A549 (cell line): Measurements from ENCODE around the gene SYTL3. TPM values are rescaled to one million over a fixed set of nuclear protein-coding genes. Genes with fewer than 3 reads are reported as not detected.

ENCODE experiments used
- ATAC-seq, 2 experiments: fragments of 200-7000 bp in 1 of 2; fragments of >200 bp in 1 of 2; cut with Nextera tagmentation in 1 of 2; cut with Tn5 transposase in 1 of 2; 3 replicates each; pipeline versions ENCODE4 v1.8.0 to v1.9.1; 2018 to 2020; ENCODE audit warnings: mild to moderate bottlenecking in 1 of 2, moderate library complexity in 1 of 2
- CTCF ChIA-PET: fragments of 300-600 bp; sonication (Branson Sonifier 250); formaldehyde crosslinking; extraction: SDS; loops from one replicate; lab custom pipeline; 2021; ENCODE audit warnings: antibody characterized with exemption, inconsistent platforms; lab: Yijun Ruan, JAX
- POLR2A ChIA-PET: fragments of 350-600 bp; formaldehyde crosslinking; extraction: SDS; loops from one replicate; lab custom pipeline; 2021; ENCODE audit warnings: antibody characterized with exemption, inconsistent platforms; lab: Yijun Ruan, JAX
- DNase-seq, 2 experiments: peaks; one replicate each; pipeline versions ENCODE4 v3.0.0 to v3.0.0-alpha.2; 2011 to 2016; ENCODE audit warnings: low read depth in 1 of 2, low spot score in 1 of 2
- FAIRE-seq: peaks from 2 replicates; lab custom pipeline; 2011; peaks lifted over from hg19 to GRCh38; lab: Jason Lieb, UNC
- H3K27ac ChIP-seq, 2 experiments: fragments of >200 bp; sonication (Bioruptor Twin); formaldehyde crosslinking; 3 replicates each; pipeline ENCODE4 v1.5.1; 2016 to 2017
- H3K4me1 ChIP-seq: fragments of >200 bp; sonication (Bioruptor Twin); formaldehyde crosslinking; 3 replicates; pipeline ENCODE4 v1.6.1; 2016
- H3K4me2 ChIP-seq: fragments of >200 bp; sonication (Bioruptor Twin); formaldehyde crosslinking; 3 replicates; pipeline ENCODE4 v1.6.1; 2016
- H3K4me3 ChIP-seq: fragments of >200 bp; sonication (Bioruptor Twin); formaldehyde crosslinking; 3 replicates; pipeline ENCODE4 v1.5.1; 2016
- H3K9me3 ChIP-seq: fragments of >200 bp; sonication (Bioruptor Twin); formaldehyde crosslinking; 3 replicates; pipeline ENCODE4 v1.6.1; 2016
- ATOH8 ChIP-seq: fragments of 250-450 bp; sonication (Bioruptor Pico); IDR thresholded peaks from 2 replicates; pipeline ENCODE4 v1.5.0; 2020; ENCODE audit warnings: low read depth, mild to moderate bottlenecking, moderate library complexity
- CBX8 ChIP-seq: fragments of 200-600 bp; sonication (generic); IDR thresholded peaks from 2 replicates; pipeline ENCODE4 v1.6.1; 2016
- CEBPB ChIP-seq, 2 experiments: fragments of >200 bp in 1 of 2; sonication (Bioruptor Twin) in 1 of 2; formaldehyde crosslinking in 1 of 2; IDR thresholded peaks; 2 replicates each; pipeline ENCODE4 v1.6.1; 2012 to 2016
- EHF ChIP-seq: fragments of 250-450 bp; sonication (Bioruptor Pico); IDR thresholded peaks from 2 replicates; pipeline ENCODE4 v1.5.0; 2020; ENCODE audit warnings: mild to moderate bottlenecking
- ESRRA ChIP-seq: fragments of 150-350 bp; IDR thresholded peaks from 2 replicates; pipeline ENCODE4 v1.6.1; 2014; ENCODE audit warnings: mild to moderate bottlenecking, low read length, borderline replicate concordance
- FOSL2 ChIP-seq, 2 experiments: fragments of 450-650 bp in 1 of 2; fragments of >200 bp in 1 of 2; sonication (Bioruptor Twin) in 1 of 2; formaldehyde crosslinking; IDR thresholded peaks; 2 replicates each; pipeline versions ENCODE4 v1.5.0 to v1.6.1; 2016 to 2020; ENCODE audit warnings: mild to moderate bottlenecking in 1 of 2, moderate library complexity in 1 of 2
- HEYL ChIP-seq: fragments of 250-450 bp; sonication (Bioruptor Pico); IDR thresholded peaks from 2 replicates; pipeline ENCODE4 v1.8.0; 2021; ENCODE audit warnings: mild to moderate bottlenecking, moderate library complexity
- HOXB5 ChIP-seq: fragments of 250-450 bp; sonication (Bioruptor Pico); IDR thresholded peaks from 2 replicates; pipeline ENCODE4 v1.5.0; 2020; ENCODE audit warnings: mild to moderate bottlenecking, moderate library complexity
- JUN ChIP-seq, 2 experiments: fragments of >200 bp; sonication (Bioruptor Twin); formaldehyde crosslinking; IDR thresholded peaks; 2 replicates in 1 of 2; 3 replicates in 1 of 2; pipeline ENCODE4 v1.6.1; 2016 to 2017
- KDM5A ChIP-seq: fragments of 200-600 bp; sonication (generic); IDR thresholded peaks from 2 replicates; pipeline ENCODE4 v1.6.1; 2016; ENCODE audit warnings: antibody characterized with exemption, mild to moderate bottlenecking
- MYC ChIP-seq: IDR thresholded peaks from 2 replicates; pipeline ENCODE4 v1.6.1; 2012; ENCODE audit warnings: mild to moderate bottlenecking, inconsistent platforms, low read length, improper control_type of control experiment, borderline replicate concordance
- NFE2L2 ChIP-seq: fragments of 150-350 bp; conservative IDR thresholded peaks from 2 replicates; pipeline ENCODE4 v1.6.1; 2014; ENCODE audit warnings: low read length
- POLR2A ChIP-seq: IDR thresholded peaks from 2 replicates; pipeline ENCODE4 v1.6.1; 2012; ENCODE audit warnings: mild to moderate bottlenecking, low read length
- RAD21 ChIP-seq, 2 experiments: fragments of >200 bp in 1 of 2; sonication (Bioruptor Twin) in 1 of 2; formaldehyde crosslinking in 1 of 2; IDR thresholded peaks in 1 of 2; conservative IDR thresholded peaks in 1 of 2; 2 replicates in 1 of 2; 3 replicates in 1 of 2; pipeline ENCODE4 v1.6.1; 2012 to 2018; ENCODE audit warnings: inconsistent platforms in 1 of 2
- RCOR1 ChIP-seq: fragments of 150-350 bp; IDR thresholded peaks from 2 replicates; pipeline ENCODE4 v1.6.1; 2014; ENCODE audit warnings: antibody characterized with exemption, low read length, low read depth
- RFX5 ChIP-seq: fragments of 450-650 bp; IDR thresholded peaks from 2 replicates; pipeline ENCODE4 v1.7.1; 2014; ENCODE audit warnings: antibody characterized with exemption, mild to moderate bottlenecking, moderate library complexity
- SMC3 ChIP-seq: fragments of >200 bp; sonication (Bioruptor Twin); formaldehyde crosslinking; IDR thresholded peaks from 3 replicates; pipeline ENCODE4 v1.6.1; 2018; ENCODE audit warnings: inconsistent platforms
- TP53 ChIP-seq: fragments of 250-450 bp; sonication (Bioruptor Pico); IDR thresholded peaks from 2 replicates; pipeline ENCODE4 v1.5.0; 2021; ENCODE audit warnings: mild to moderate bottlenecking, moderate library complexity
- ZC3H11A ChIP-seq: fragments of 450-650 bp; IDR thresholded peaks from 2 replicates; pipeline ENCODE4 v1.6.1; 2014; ENCODE audit warnings: antibody characterized with exemption, mild to moderate bottlenecking
- WGBS: methylation state at CpG from one replicate; pipeline ENCODE4 v1.1.6; 2017; ENCODE audit errors: missing lambda C conversion rate; 5-methylcytosine and 5-hydroxymethylcytosine counted together
- polyA plus RNA-seq, 4 experiments: library from polyadenylated mRNA; depleted of rRNA in 3 of 4; stranded (reverse); fragments of >200 nt; fragmentation: RNase III in 1 of 4; extraction: RNeasy Plus Mini Kit Qiagen cat#74134 plus additional on column Dnase treatment in 1 of 4; gene quantifications; 2 replicates in 3 of 4; 3 replicates in 1 of 4; pipeline ENCODE4 v1.2.3, GENCODE V29; 2011 to 2017
- TF ChIP-seq, protein P1 (sequence below): fragments of 250-450 bp; sonication (Bioruptor Pico); IDR thresholded peaks from 2 replicates; pipeline ENCODE4 v1.5.0; 2021; ENCODE audit warnings: mild to moderate bottlenecking, moderate library complexity, borderline replicate concordance
- TF ChIP-seq, protein P2 (sequence below): fragments of >200 bp; sonication (Bioruptor Twin); formaldehyde crosslinking; IDR thresholded peaks from 3 replicates; pipeline ENCODE4 v1.6.1; 2016
- TF ChIP-seq, protein P3 (sequence below): fragments of 150-350 bp; IDR thresholded peaks from 2 replicates; pipeline ENCODE4 v1.6.1; 2014; ENCODE audit warnings: low read depth, mild to moderate bottlenecking, low read length

SYTL3 gene
- polyA plus RNA-seq, 2 of the 4 experiments (the other 2 are of a cell fraction) = 0.63 to 0.89 TPM

GRCh38 chr6:158772172-158772571 lies 122.3 kb downstream of the SYTL3 start (continued):
- TF ChIP-seq, protein P1, sequence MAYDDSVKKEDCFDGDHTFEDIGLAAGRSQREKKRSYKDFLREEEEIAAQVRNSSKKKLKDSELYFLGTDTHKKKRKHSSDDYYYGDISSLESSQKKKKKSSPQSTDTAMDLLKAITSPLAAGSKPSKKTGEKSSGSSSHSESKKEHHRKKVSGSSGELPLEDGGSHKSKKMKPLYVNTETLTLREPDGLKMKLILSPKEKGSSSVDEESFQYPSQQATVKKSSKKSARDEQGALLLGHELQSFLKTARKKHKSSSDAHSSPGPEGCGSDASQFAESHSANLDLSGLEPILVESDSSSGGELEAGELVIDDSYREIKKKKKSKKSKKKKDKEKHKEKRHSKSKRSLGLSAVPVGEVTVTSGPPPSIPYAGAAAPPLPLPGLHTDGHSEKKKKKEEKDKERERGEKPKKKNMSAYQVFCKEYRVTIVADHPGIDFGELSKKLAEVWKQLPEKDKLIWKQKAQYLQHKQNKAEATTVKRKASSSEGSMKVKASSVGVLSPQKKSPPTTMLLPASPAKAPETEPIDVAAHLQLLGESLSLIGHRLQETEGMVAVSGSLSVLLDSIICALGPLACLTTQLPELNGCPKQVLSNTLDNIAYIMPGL (CRISPR knock-in tag) = no peak
- TF ChIP-seq HOXB5 (CRISPR knock-in tag) (no peak), KDM5A (no peak)
- TF ChIP-seq, protein P2, sequence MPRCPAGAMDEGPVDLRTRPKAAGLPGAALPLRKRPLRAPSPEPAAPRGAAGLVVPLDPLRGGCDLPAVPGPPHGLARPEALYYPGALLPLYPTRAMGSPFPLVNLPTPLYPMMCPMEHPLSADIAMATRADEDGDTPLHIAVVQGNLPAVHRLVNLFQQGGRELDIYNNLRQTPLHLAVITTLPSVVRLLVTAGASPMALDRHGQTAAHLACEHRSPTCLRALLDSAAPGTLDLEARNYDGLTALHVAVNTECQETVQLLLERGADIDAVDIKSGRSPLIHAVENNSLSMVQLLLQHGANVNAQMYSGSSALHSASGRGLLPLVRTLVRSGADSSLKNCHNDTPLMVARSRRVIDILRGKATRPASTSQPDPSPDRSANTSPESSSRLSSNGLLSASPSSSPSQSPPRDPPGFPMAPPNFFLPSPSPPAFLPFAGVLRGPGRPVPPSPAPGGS = no peak

GRCh38 chr6:158772851-158773371 lies 123.1 kb downstream of the SYTL3 start:
- H3K9me3 ChIP-seq = no peaks in the 10 kb centered on the region
- WGBS = 72% methylated on average over 6 of the region's 6 CpGs
- no peak for FAIRE-seq
- H3K27ac ChIP-seq = peak overlapping the region in 1 of 2 experiments; percentile 41; a peak in 2 of 6 replicates
- no peak overlapping the region for H3K4me2 ChIP-seq
- ATAC-seq = no peak
- peaks cover 3% of the 10 kb centered on the region; the same call in 1 of the 3 replicates for H3K4me1 ChIP-seq
- peak in 1 of 2 experiments; percentile 26 for DNase-seq
- no peak for TF ChIP-seq EHF (CRISPR knock-in tag)
- TF ChIP-seq SMC3 = no peak
- TF ChIP-seq FOSL2 (IDR thresholded peaks at IDR 0.05) = no peak
- TF ChIP-seq FOSL2 (CRISPR knock-in tag; IDR thresholded peaks at IDR 0.05) = no peak
- TF ChIP-seq CEBPB (IDR thresholded peaks at IDR 0.05) = no peak
- TF ChIP-seq ESRRA = no peak
- TF ChIP-seq CBX8 = no peak
- no peak for TF ChIP-seq RFX5
- no peak for TF ChIP-seq RCOR1
- no peak for TF ChIP-seq ZC3H11A
- no peak for TF ChIP-seq TP53 (CRISPR knock-in tag)
- TF ChIP-seq ATOH8 (CRISPR knock-in tag) = no peak
- TF ChIP-seq MYC = no peak
- no peak for TF ChIP-seq POLR2A
- no peak for TF ChIP-seq JUN (IDR thresholded peaks at IDR 0.05)
- TF ChIP-seq, protein P1 (CRISPR knock-in tag) = no peak
- no peak for TF ChIP-seq NFE2L2
- TF ChIP-seq HEYL = no peak
- TF ChIP-seq, protein P3, sequence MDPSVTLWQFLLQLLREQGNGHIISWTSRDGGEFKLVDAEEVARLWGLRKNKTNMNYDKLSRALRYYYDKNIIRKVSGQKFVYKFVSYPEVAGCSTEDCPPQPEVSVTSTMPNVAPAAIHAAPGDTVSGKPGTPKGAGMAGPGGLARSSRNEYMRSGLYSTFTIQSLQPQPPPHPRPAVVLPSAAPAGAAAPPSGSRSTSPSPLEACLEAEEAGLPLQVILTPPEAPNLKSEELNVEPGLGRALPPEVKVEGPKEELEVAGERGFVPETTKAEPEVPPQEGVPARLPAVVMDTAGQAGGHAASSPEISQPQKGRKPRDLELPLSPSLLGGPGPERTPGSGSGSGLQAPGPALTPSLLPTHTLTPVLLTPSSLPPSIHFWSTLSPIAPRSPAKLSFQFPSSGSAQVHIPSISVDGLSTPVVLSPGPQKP = no peak
- no peak for TF ChIP-seq RAD21 (conservative IDR thresholded peaks at IDR 0.05 in 1 of 2, IDR thresholded peaks at IDR 0.05 in 1 of 2)
- ChIA-PET CTCF (interaction anchor here (1.0 to 1.5 kb wide), 4 partner anchors 55 to 552 kb away, joined by 3 to 4 read pairs (median 3); no protein-coding TSS in a partner anchor), POLR2A (no interaction called here)
- no peak overlapping the region for H3K4me3 ChIP-seq
